Measurements from ENCODE around the gene PUS1. TPM values are rescaled to one million over a fixed set of nuclear protein-coding genes. Genes with fewer than 3 reads are reported as not detected.

The PUS1 gene
- total RNA-seq, 1 experiment from 2014 or later, result 77.3 TPM

DNA sequence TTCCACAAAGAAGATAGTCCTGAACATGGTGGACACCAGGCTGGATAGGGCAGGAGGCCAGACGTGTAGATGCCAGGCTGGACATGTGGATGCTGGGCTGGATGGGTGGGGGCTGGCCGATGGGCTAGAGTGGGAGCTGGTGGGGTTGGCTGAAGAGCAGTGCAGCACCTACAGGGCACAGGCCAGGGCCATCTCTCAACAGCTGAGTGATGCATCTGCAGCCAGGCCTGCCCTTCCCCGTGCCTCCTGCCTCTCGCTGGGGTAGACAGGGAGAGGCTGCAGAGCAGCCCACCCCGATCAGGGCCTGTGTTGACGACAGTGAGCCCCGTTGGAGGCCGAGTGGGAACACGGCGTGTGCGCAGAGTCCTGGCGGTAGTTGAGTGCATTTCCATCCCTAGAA lies 59.9 kb downstream of the PUS1 start:
- no peak overlapping the region for H3K9ac ChIP-seq (ENCODE audit: low read length)
- no peaks in the 10 kb centered on the region for H3K9me2 ChIP-seq (ENCODE audit: insufficient read depth)
- peaks cover 32 to 42% of the 10 kb centered on the region in 2 experiments for H3K36me3 ChIP-seq (ENCODE audit: control insufficient read depth in 1 of 2, insufficient read depth in 2 of 2, low read length in 2 of 2)
- no peaks in the 10 kb centered on the region for H3K4me1 ChIP-seq (ENCODE audit: control insufficient read depth in 1 of 2, insufficient read depth in 2 of 2, low read length in 2 of 2)
- ChIA-PET RAD21 (ENCODE audit: low non-redundant PET in 1 of 2, low total read pairs in 2 of 2, uncharacterized antibody in 2 of 2, unreplicated experiment in 2 of 2) (no interaction called here), CTCF (no interaction called here), POLR2A (no interaction called here)
- no peaks in the 10 kb centered on the region for H3K27me3 ChIP-seq (ENCODE audit: insufficient read depth, low read length)
- H2AFZ ChIP-seq (ENCODE audit: low read depth, low read length, poor library complexity, severe bottlenecking), result no peak overlapping the region
- DNase-seq (ENCODE audit: low read depth, low spot score) (no peak), ATAC-seq (no peak)
- no peaks in the 10 kb centered on the region for H3K9me3 ChIP-seq (ENCODE audit: control insufficient read depth in 1 of 2, insufficient read depth in 1 of 2, low read depth in 1 of 2, low read length in 2 of 2)
- no peaks in the 10 kb centered on the region for H4K20me1 ChIP-seq (ENCODE audit: insufficient read depth)
- BruUV-seq (replicated peaks), result no TSS peak
- no peak for TF ChIP-seq ELF1 (IDR thresholded peaks at IDR 0.05; ENCODE audit: borderline replicate concordance, low read depth)
- TF ChIP-seq, protein P1, sequence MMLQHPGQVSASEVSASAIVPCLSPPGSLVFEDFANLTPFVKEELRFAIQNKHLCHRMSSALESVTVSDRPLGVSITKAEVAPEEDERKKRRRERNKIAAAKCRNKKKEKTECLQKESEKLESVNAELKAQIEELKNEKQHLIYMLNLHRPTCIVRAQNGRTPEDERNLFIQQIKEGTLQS (IDR thresholded peaks at IDR 0.05), result no peak
- no peak for TF ChIP-seq CBX3 (IDR thresholded peaks at IDR 0.05; ENCODE audit: low read depth)
- TF ChIP-seq, protein P2, sequence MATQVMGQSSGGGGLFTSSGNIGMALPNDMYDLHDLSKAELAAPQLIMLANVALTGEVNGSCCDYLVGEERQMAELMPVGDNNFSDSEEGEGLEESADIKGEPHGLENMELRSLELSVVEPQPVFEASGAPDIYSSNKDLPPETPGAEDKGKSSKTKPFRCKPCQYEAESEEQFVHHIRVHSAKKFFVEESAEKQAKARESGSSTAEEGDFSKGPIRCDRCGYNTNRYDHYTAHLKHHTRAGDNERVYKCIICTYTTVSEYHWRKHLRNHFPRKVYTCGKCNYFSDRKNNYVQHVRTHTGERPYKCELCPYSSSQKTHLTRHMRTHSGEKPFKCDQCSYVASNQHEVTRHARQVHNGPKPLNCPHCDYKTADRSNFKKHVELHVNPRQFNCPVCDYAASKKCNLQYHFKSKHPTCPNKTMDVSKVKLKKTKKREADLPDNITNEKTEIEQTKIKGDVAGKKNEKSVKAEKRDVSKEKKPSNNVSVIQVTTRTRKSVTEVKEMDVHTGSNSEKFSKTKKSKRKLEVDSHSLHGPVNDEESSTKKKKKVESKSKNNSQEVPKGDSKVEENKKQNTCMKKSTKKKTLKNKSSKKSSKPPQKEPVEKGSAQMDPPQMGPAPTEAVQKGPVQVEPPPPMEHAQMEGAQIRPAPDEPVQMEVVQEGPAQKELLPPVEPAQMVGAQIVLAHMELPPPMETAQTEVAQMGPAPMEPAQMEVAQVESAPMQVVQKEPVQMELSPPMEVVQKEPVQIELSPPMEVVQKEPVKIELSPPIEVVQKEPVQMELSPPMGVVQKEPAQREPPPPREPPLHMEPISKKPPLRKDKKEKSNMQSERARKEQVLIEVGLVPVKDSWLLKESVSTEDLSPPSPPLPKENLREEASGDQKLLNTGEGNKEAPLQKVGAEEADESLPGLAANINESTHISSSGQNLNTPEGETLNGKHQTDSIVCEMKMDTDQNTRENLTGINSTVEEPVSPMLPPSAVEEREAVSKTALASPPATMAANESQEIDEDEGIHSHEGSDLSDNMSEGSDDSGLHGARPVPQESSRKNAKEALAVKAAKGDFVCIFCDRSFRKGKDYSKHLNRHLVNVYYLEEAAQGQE (IDR thresholded peaks at IDR 0.05; ENCODE audit: low read depth), result no peak
- TF ChIP-seq CEBPB (IDR thresholded peaks at IDR 0.05; ENCODE audit: low read depth), result no peak
- TF ChIP-seq ZNF274 (IDR thresholded peaks at IDR 0.05; ENCODE audit: low read depth, low read length), result no peak
- no peak for TF ChIP-seq ZFX (IDR thresholded peaks at IDR 0.05)
- TF ChIP-seq, protein P3, sequence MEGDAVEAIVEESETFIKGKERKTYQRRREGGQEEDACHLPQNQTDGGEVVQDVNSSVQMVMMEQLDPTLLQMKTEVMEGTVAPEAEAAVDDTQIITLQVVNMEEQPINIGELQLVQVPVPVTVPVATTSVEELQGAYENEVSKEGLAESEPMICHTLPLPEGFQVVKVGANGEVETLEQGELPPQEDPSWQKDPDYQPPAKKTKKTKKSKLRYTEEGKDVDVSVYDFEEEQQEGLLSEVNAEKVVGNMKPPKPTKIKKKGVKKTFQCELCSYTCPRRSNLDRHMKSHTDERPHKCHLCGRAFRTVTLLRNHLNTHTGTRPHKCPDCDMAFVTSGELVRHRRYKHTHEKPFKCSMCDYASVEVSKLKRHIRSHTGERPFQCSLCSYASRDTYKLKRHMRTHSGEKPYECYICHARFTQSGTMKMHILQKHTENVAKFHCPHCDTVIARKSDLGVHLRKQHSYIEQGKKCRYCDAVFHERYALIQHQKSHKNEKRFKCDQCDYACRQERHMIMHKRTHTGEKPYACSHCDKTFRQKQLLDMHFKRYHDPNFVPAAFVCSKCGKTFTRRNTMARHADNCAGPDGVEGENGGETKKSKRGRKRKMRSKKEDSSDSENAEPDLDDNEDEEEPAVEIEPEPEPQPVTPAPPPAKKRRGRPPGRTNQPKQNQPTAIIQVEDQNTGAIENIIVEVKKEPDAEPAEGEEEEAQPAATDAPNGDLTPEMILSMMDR (IDR thresholded peaks at IDR 0.05 in 2 of 3, conservative IDR thresholded peaks at IDR 0.05 in 1 of 3; ENCODE audit: borderline replicate concordance in 1 of 3, insufficient read depth in 1 of 3, low read depth in 2 of 3, low read length in 2 of 3), result no peak
- TF ChIP-seq JUND (IDR thresholded peaks at IDR 0.05), result no peak
- TF ChIP-seq YY1 (IDR thresholded peaks at IDR 0.05; ENCODE audit: extremely low read depth, insufficient replicate concordance, low read depth, low read length), result no peak
- no peak for TF ChIP-seq SIN3A (IDR thresholded peaks at IDR 0.05; ENCODE audit: low read depth)
- no peak for TF ChIP-seq TCF7L2 (IDR thresholded peaks at IDR 0.05; ENCODE audit: borderline replicate concordance, extremely low read depth, insufficient read depth, insufficient read length)
- no peak for TF ChIP-seq RAD21 (IDR thresholded peaks at IDR 0.05; ENCODE audit: low read depth)
- TF ChIP-seq SRF (IDR thresholded peaks at IDR 0.05; ENCODE audit: low read depth), result no peak
- TF ChIP-seq, protein P4, sequence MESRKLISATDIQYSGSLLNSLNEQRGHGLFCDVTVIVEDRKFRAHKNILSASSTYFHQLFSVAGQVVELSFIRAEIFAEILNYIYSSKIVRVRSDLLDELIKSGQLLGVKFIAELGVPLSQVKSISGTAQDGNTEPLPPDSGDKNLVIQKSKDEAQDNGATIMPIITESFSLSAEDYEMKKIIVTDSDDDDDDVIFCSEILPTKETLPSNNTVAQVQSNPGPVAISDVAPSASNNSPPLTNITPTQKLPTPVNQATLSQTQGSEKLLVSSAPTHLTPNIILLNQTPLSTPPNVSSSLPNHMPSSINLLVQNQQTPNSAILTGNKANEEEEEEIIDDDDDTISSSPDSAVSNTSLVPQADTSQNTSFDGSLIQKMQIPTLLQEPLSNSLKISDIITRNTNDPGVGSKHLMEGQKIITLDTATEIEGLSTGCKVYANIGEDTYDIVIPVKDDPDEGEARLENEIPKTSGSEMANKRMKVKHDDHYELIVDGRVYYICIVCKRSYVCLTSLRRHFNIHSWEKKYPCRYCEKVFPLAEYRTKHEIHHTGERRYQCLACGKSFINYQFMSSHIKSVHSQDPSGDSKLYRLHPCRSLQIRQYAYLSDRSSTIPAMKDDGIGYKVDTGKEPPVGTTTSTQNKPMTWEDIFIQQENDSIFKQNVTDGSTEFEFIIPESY (IDR thresholded peaks at IDR 0.05; ENCODE audit: extremely low read depth, insufficient replicate concordance, low read length), result no peak
- 0 out of 2 replicates have a peak, but pooled peaks cover 5% of the 10 kb centered on the region for H3K79me2 ChIP-seq (ENCODE audit: insufficient read depth, low read length)
- H3K27ac ChIP-seq (ENCODE audit: low read depth, low read length), result no peak overlapping the region
- no peak overlapping the region for H3K4me2 ChIP-seq (ENCODE audit: low read length)
- no peak overlapping the region for H3K4me3 ChIP-seq (replicated peaks in 1 of 2; ENCODE audit: low read depth in 1 of 2, low read length in 2 of 2)
- intact Hi-C loops (cut with micrococcal nuclease), result no loop called here

Data from HCT116 (cell line).